HCT116 (cell line): ENCODE results near the gene NFIA. TPM values are rescaled to one million over a fixed set of nuclear protein-coding genes. Genes with fewer than 3 reads are reported as not detected.

ENCODE experiments used
- ATAC-seq: fragments of 200-7000 bp; cut with Tn5 transposase; 2 replicates; pipeline ENCODE4 v1.9.1; 2020; ENCODE audit warnings: mild to moderate bottlenecking, moderate library complexity
- BruUV-seq: library from RNA; stranded (reverse); fragments of 400-500 nt; replicated peaks from 2 replicates; lab custom pipeline; 2021; lab: Mats Ljungman, UMichigan
- CTCF ChIA-PET: fragments of 300-600 bp; sonication (Branson Sonifier 250); formaldehyde crosslinking; loops from one replicate; lab custom pipeline; 2021; ENCODE audit warnings: antibody characterized with exemption; lab: Charles Lee
- POLR2A ChIA-PET: fragments of 300-600, 350-600 bp; sonication (Branson Sonifier 250); formaldehyde crosslinking; loops from one replicate; lab custom pipeline; 2021; ENCODE audit warnings: antibody characterized with exemption; lab: Charles Lee
- RAD21 ChIA-PET, 2 experiments: fragments of 300-600 bp; sonication (Branson Sonifier 250); formaldehyde crosslinking; loops; one replicate each; lab custom pipeline; 2023; ENCODE audit warnings: low total read pairs in 2 of 2; ENCODE audit not compliant: uncharacterized antibody in 2 of 2, unreplicated experiment in 2 of 2, low non-redundant PET in 1 of 2; lab: Charles Lee
- DNase-seq: peaks from one replicate; pipeline ENCODE4 v3.0.0-alpha.2; 2010; ENCODE audit warnings: low read depth, low spot score
- H2AFZ ChIP-seq: fragments of 200-600 bp; shearing (Covaris generic), sonication (generic); 2 replicates; pipeline ENCODE4 v1.6.1; 2017; ENCODE audit warnings: low read depth, mixed run types, mixed read lengths, antibody characterized with exemption, low read length; ENCODE audit not compliant: poor library complexity, severe bottlenecking
- H3K27ac ChIP-seq: 2 replicates; pipeline ENCODE4 v1.5.1; 2012; ENCODE audit warnings: low read depth, low read length
- H3K27me3 ChIP-seq: fragments of 200-600 bp; sonication (generic); 2 replicates; pipeline ENCODE4 v1.6.1; 2016; ENCODE audit warnings: mixed run types, low read length, mixed read lengths; ENCODE audit not compliant: insufficient read depth
- H3K36me3 ChIP-seq, 2 experiments: fragments of 200-500 bp in 1 of 2; fragments of 200-600 bp in 1 of 2; sonication (Bioruptor generic) in 1 of 2; sonication (generic) in 1 of 2; 2 replicates each; pipeline versions ENCODE4 v1.5.1 to v1.6.1; 2014 to 2016; ENCODE audit warnings: low read length in 2 of 2, inconsistent platforms in 1 of 2, mixed read lengths in 1 of 2, mixed run types in 1 of 2; ENCODE audit not compliant: insufficient read depth in 2 of 2, control insufficient read depth in 1 of 2
- H3K4me1 ChIP-seq, 2 experiments: fragments of 200-600 bp in 1 of 2; sonication (generic) in 1 of 2; 2 replicates each; pipeline versions ENCODE4 v1.5.1 to v1.6.1; 2012 to 2017; ENCODE audit warnings: low read length in 2 of 2, inconsistent platforms in 1 of 2, mild to moderate bottlenecking in 1 of 2, mixed read lengths in 1 of 2, mixed run types in 1 of 2, moderate library complexity in 1 of 2; ENCODE audit not compliant: insufficient read depth in 2 of 2, control insufficient read depth in 1 of 2
- H3K4me2 ChIP-seq: fragments of 200-600 bp; sonication (generic); 2 replicates; pipeline ENCODE4 v1.6.1; 2017; ENCODE audit warnings: mixed run types, low read length, mixed read lengths
- H3K4me3 ChIP-seq, 2 experiments: fragments of 200-600 bp in 1 of 2; sonication (generic) in 1 of 2; replicated peaks in 1 of 2; 2 replicates each; pipeline ENCODE4 v1.5.1; 2011 to 2016; ENCODE audit warnings: low read length in 2 of 2, control low read depth in 1 of 2, low read depth in 1 of 2, mild to moderate bottlenecking in 1 of 2, mixed read lengths in 1 of 2, mixed run types in 1 of 2
- H3K79me2 ChIP-seq: fragments of 200-600 bp; sonication (generic); 2 replicates; pipeline ENCODE4 v1.6.1; 2017; ENCODE audit warnings: mild to moderate bottlenecking, mixed run types, low read length, moderate library complexity, mixed read lengths; ENCODE audit not compliant: insufficient read depth
- H3K9ac ChIP-seq: fragments of 200-600 bp; sonication (generic); 2 replicates; pipeline ENCODE4 v1.6.1; 2016; ENCODE audit warnings: low read length, mixed read lengths
- H3K9me2 ChIP-seq: fragments of 200-600 bp; sonication (generic), shearing (Covaris generic); 2 replicates; pipeline ENCODE4 v1.6.1; 2017; ENCODE audit warnings: mixed run types, mild to moderate bottlenecking, moderate library complexity; ENCODE audit not compliant: insufficient read depth
- H3K9me3 ChIP-seq, 2 experiments: fragments of 200-500 bp in 1 of 2; fragments of 200-600 bp in 1 of 2; sonication (Bioruptor generic) in 1 of 2; sonication (generic) in 1 of 2; 2 replicates each; pipeline ENCODE4 v1.6.1; 2014 to 2017; ENCODE audit warnings: low read length in 2 of 2, mixed read lengths in 2 of 2, inconsistent platforms in 1 of 2, low read depth in 1 of 2, mild to moderate bottlenecking in 1 of 2, mixed run types in 1 of 2, moderate library complexity in 1 of 2; ENCODE audit not compliant: control insufficient read depth in 1 of 2, insufficient read depth in 1 of 2
- H4K20me1 ChIP-seq: fragments of 200-600 bp; sonication (generic), shearing (Covaris generic); 2 replicates; pipeline ENCODE4 v1.6.1; 2017; ENCODE audit warnings: mixed run types, mild to moderate bottlenecking, moderate library complexity; ENCODE audit not compliant: insufficient read depth
- EGR1 ChIP-seq: IDR thresholded peaks from 2 replicates; pipeline ENCODE4 v1.6.1; 2012; ENCODE audit warnings: low read depth
- ELF1 ChIP-seq: IDR thresholded peaks from 2 replicates; pipeline ENCODE4 v1.6.1; 2012; ENCODE audit warnings: low read depth, borderline replicate concordance
- EZH2 ChIP-seq: fragments of 200-600 bp; sonication (generic); IDR thresholded peaks from 2 replicates; pipeline ENCODE4 v1.6.1; 2017; ENCODE audit warnings: antibody characterized with exemption, mixed run types
- EZH2phosphoT487 ChIP-seq: fragments of 200-600 bp; IDR thresholded peaks from 2 replicates; pipeline ENCODE4 v1.6.1; 2018; ENCODE audit warnings: antibody characterized with exemption, borderline replicate concordance
- FOSL1 ChIP-seq: IDR thresholded peaks from 2 replicates; pipeline ENCODE4 v1.6.1; 2012; ENCODE audit warnings: low read depth
- POLR2A ChIP-seq: IDR thresholded peaks from 2 replicates; pipeline ENCODE4 v1.7.0; 2011; ENCODE audit warnings: borderline replicate concordance; ENCODE audit not compliant: insufficient read depth, insufficient read length; ENCODE audit errors: extremely low read depth
- SIN3A ChIP-seq: IDR thresholded peaks from 2 replicates; pipeline ENCODE4 v1.6.1; 2012; ENCODE audit warnings: low read depth
- YY1 ChIP-seq: IDR thresholded peaks from 2 replicates; pipeline ENCODE4 v1.6.1; 2011; ENCODE audit warnings: low read length, low read depth, moderate library complexity, mild to moderate bottlenecking; ENCODE audit not compliant: insufficient replicate concordance; ENCODE audit errors: extremely low read depth
- ZBTB33 ChIP-seq: IDR thresholded peaks from 2 replicates; pipeline ENCODE4 v1.6.1; 2011; ENCODE audit warnings: mild to moderate bottlenecking, low read length, moderate library complexity; ENCODE audit not compliant: insufficient replicate concordance; ENCODE audit errors: extremely low read depth
- ZFX ChIP-seq: fragments of 450-650 bp; IDR thresholded peaks from 2 replicates; pipeline ENCODE4 v1.6.1; 2017
- intact Hi-C: fragments of 100-400 bp; cut with micrococcal nuclease; formaldehyde crosslinking; loops from 2 replicates; pipeline ENCODE4 v1.10.0; 2022
- total RNA-seq: library from RNA; stranded (reverse); gene quantifications from one replicate; pipeline ENCODE4 v1.2.1, GENCODE V29; 2021; ENCODE audit not compliant: unreplicated experiment
- TF ChIP-seq, protein P1 (sequence below): IDR thresholded peaks from 2 replicates; pipeline ENCODE4 v1.6.1; 2012; ENCODE audit warnings: low read depth

NFIA gene
- total RNA-seq, 1 experiment from 2014 or later, result 17.2 TPM

- no peaks in the 10 kb centered on the region for H3K9me3 ChIP-seq
- H2AFZ ChIP-seq, result no peak overlapping the region
- H3K36me3 ChIP-seq, result no peaks in the 10 kb centered on the region
- TF ChIP-seq POLR2A, result no peak
- TF ChIP-seq FOSL1, result no peak
- no peak for TF ChIP-seq EZH2phosphoT487
- TF ChIP-seq EZH2, result no peak
- TF ChIP-seq, protein P1, sequence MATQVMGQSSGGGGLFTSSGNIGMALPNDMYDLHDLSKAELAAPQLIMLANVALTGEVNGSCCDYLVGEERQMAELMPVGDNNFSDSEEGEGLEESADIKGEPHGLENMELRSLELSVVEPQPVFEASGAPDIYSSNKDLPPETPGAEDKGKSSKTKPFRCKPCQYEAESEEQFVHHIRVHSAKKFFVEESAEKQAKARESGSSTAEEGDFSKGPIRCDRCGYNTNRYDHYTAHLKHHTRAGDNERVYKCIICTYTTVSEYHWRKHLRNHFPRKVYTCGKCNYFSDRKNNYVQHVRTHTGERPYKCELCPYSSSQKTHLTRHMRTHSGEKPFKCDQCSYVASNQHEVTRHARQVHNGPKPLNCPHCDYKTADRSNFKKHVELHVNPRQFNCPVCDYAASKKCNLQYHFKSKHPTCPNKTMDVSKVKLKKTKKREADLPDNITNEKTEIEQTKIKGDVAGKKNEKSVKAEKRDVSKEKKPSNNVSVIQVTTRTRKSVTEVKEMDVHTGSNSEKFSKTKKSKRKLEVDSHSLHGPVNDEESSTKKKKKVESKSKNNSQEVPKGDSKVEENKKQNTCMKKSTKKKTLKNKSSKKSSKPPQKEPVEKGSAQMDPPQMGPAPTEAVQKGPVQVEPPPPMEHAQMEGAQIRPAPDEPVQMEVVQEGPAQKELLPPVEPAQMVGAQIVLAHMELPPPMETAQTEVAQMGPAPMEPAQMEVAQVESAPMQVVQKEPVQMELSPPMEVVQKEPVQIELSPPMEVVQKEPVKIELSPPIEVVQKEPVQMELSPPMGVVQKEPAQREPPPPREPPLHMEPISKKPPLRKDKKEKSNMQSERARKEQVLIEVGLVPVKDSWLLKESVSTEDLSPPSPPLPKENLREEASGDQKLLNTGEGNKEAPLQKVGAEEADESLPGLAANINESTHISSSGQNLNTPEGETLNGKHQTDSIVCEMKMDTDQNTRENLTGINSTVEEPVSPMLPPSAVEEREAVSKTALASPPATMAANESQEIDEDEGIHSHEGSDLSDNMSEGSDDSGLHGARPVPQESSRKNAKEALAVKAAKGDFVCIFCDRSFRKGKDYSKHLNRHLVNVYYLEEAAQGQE, result no peak
- no peak for TF ChIP-seq ZFX
- no peak for TF ChIP-seq YY1
- TF ChIP-seq EGR1, result no peak
- TF ChIP-seq ELF1, result no peak
- TF ChIP-seq SIN3A, result no peak
- TF ChIP-seq ZBTB33, result no peak
- H3K4me3 ChIP-seq, result no peak overlapping the region
- no peaks in the 10 kb centered on the region for H3K79me2 ChIP-seq
- H4K20me1 ChIP-seq, result no peaks in the 10 kb centered on the region
- POLR2A ChIA-PET, result no interaction called here
- no peaks in the 10 kb centered on the region for H3K9me2 ChIP-seq
- intact Hi-C loops, result no loop called here
- no peak overlapping the region for H3K9ac ChIP-seq
- no peaks in the 10 kb centered on the region for H3K4me1 ChIP-seq
- RAD21 ChIA-PET, result no interaction called here
- H3K27ac ChIP-seq, result no peak overlapping the region
- CTCF ChIA-PET, result no interaction called here
- DNase-seq (no peak), ATAC-seq (no peak)
- no TSS peak for BruUV-seq
- no peak overlapping the region for H3K4me2 ChIP-seq
- H3K27me3 ChIP-seq, result no peaks in the 10 kb centered on the region
These were observed 312.9 kb downstream of the NFIA start for GRCh38 chr1:61395146-61395800.
